ENCODE measurements around the gene TLR8.

Gene TLR8

DNA sequence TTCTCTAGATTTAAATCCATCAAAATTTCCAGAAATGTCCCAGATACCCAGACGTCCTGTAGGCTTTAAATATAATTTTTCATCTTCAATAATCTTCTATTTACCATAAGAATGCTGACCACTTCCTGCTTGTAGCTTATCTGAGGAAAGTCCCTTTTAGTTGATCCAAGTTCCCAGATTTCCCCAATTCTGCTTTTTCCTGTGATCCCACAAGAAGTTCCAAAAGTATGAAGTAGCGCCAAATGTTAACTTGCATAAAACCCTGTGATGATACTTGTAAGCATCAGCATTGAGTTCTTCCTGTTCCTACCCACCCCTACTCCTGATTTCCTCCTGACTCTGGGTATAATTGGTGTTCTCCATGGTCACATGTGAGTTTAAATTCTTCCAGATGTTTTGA is 10.6 kb upstream of the TLR8 start:
- H3K4me1 ChIP-seq (ENCODE audit: control insufficient read depth, insufficient read depth, low read length) = no peaks in the 10 kb centered on the region
- H3K9me3 ChIP-seq (ENCODE audit: control insufficient read depth, low read length) = no peaks in the 10 kb centered on the region
- no peak overlapping the region for H3K27ac ChIP-seq (ENCODE audit: insufficient read depth, low read depth, low read length, poor library complexity, severe bottlenecking)
- no peaks in the 10 kb centered on the region for H3K36me3 ChIP-seq (ENCODE audit: control insufficient read depth, insufficient read depth, low read length)
- no peaks in the 10 kb centered on the region for H3K27me3 ChIP-seq (ENCODE audit: control insufficient read depth, insufficient read depth, low read length, poor library complexity, severe bottlenecking)
- WGBS, 2 experiments = 82 to 84% methylated on average over 2 of the region's 2 CpGs
- no peak overlapping the region for H3K4me3 ChIP-seq (ENCODE audit: insufficient read depth, low read depth, low read length)

DNA sequence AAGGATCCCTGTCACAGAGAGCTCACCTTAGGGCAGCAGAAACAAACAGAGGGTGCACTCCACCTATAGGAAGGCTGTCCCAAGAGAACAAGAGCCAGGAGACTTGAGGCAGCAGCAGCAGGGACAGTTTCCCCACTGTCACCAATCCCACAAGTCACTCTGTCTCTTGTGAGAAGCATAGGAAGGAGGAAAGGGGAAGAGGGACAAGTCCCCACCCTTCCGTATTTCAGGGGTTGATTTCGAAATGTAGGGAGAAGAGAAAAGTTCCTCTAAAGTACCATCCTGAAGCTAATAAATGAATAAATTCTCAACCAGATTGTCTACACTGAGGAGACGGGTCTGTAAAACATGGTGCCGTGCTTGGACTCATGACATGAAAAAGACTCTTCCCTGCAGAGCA is 9.5 kb upstream of the TLR8 start:
- Histone ChIP-seq H3K4me1 (ENCODE audit: control insufficient read depth, insufficient read depth, low read length) (no peaks in the 10 kb centered on the region), H3K4me3 (ENCODE audit: insufficient read depth, low read depth, low read length) (no peak overlapping the region), H3K9me3 (ENCODE audit: control insufficient read depth, low read length) (no peaks in the 10 kb centered on the region), H3K27ac (ENCODE audit: insufficient read depth, low read depth, low read length, poor library complexity, severe bottlenecking) (no peak overlapping the region), H3K27me3 (ENCODE audit: control insufficient read depth, insufficient read depth, low read length, poor library complexity, severe bottlenecking) (no peaks in the 10 kb centered on the region), H3K36me3 (ENCODE audit: control insufficient read depth, insufficient read depth, low read length) (no peaks in the 10 kb centered on the region)
- 90 to 94% methylated on average over 2 to 3 of the region's 4 CpGs for WGBS, 2 experiments

DNA sequence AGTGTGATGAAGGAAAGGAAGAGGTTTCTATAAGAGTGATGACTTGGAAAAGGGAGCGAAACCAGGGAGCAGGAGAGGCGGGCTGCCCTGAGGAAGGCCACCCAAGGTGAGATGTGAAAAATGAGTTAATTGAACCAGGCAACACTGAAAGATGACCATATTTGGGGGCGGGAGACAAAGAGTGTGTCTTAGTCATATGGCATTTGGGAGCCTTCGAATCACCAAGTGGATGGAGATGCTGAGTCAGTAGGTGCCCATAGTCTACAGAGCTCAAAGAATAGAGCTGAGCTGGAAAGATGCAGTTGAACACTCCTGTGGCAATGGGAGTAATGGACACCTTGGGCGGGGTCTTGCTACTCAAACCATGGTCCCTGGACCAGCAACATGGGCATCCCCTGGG is 8.3 kb upstream of the TLR8 start:
- Histone ChIP-seq H3K36me3 (ENCODE audit: control insufficient read depth, insufficient read depth, low read length) (no peaks in the 10 kb centered on the region), H3K9me3 (ENCODE audit: control insufficient read depth, low read length) (no peaks in the 10 kb centered on the region), H3K4me1 (ENCODE audit: control insufficient read depth, insufficient read depth, low read length) (no peaks in the 10 kb centered on the region), H3K4me3 (ENCODE audit: insufficient read depth, low read depth, low read length) (no peak overlapping the region), H3K27ac (ENCODE audit: insufficient read depth, low read depth, low read length, poor library complexity, severe bottlenecking) (no peak overlapping the region), H3K27me3 (ENCODE audit: control insufficient read depth, insufficient read depth, low read length, poor library complexity, severe bottlenecking) (no peaks in the 10 kb centered on the region)
- 95 to 97% methylated on average over 5 of the region's 5 CpGs for WGBS, 2 experiments

DNA sequence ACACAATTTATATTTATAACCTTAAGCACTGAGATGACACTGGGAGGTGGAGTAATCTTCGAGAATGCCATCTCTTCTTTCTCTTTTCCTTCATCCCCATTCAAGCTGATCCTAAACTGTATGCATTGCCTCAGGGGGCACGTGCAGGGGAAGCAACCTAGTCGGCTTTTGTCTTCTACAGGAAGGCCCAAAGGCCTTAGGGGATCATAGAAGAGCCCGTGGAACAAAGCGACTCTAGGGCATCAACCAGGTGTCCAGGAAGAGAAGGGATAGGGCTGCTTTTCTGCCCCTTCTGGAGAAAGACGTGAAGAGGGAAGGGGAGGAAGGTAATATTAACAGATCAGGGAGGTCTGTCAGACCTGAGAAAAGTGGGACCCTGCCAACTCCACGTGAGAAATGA is 6.9 kb upstream of the TLR8 start:
- H3K27me3 ChIP-seq (ENCODE audit: control insufficient read depth, insufficient read depth, low read length, poor library complexity, severe bottlenecking) = no peaks in the 10 kb centered on the region
- H3K4me3 ChIP-seq (ENCODE audit: insufficient read depth, low read depth, low read length) = no peak overlapping the region
- no peaks in the 10 kb centered on the region for H3K36me3 ChIP-seq (ENCODE audit: control insufficient read depth, insufficient read depth, low read length)
- H3K27ac ChIP-seq (ENCODE audit: insufficient read depth, low read depth, low read length, poor library complexity, severe bottlenecking) = no peak overlapping the region
- 59 to 64% methylated on average over 7 of the region's 7 CpGs for WGBS, 2 experiments
- H3K4me1 ChIP-seq (ENCODE audit: control insufficient read depth, insufficient read depth, low read length) = no peaks in the 10 kb centered on the region
- H3K9me3 ChIP-seq (ENCODE audit: control insufficient read depth, low read length) = no peaks in the 10 kb centered on the region

DNA sequence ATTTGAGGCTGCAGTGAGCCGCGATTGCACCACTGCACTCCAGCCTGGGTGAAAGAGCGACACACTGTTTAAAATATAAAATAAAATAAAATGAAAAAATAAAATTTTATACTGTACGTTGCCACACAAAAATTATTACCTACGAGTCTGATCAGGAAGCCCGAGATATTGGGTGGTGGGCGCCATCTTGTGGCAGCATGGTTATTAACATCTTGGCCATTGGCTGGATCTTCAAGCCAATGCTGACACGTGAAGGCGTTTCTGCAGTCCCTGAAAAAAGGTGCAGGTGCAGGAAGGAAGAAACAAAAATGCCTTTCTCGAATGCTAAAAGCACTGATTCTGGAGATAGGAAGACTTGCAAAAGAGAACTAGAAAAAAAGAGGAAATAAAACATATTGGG is 4.9 kb upstream of the TLR8 start:
- H3K9me3 ChIP-seq (ENCODE audit: control insufficient read depth, low read length) = no peaks in the 10 kb centered on the region
- no peaks in the 10 kb centered on the region for H3K36me3 ChIP-seq (ENCODE audit: control insufficient read depth, insufficient read depth, low read length)
- H3K4me3 ChIP-seq (ENCODE audit: insufficient read depth, low read depth, low read length) = no peak overlapping the region
- H3K4me1 ChIP-seq (ENCODE audit: control insufficient read depth, insufficient read depth, low read length) = no peaks in the 10 kb centered on the region
- 29 to 33% methylated on average over 7 to 8 of the region's 10 CpGs for WGBS, 2 experiments
- no peak overlapping the region for H3K27ac ChIP-seq (ENCODE audit: insufficient read depth, low read depth, low read length, poor library complexity, severe bottlenecking)
- H3K27me3 ChIP-seq (ENCODE audit: control insufficient read depth, insufficient read depth, low read length, poor library complexity, severe bottlenecking) = no peaks in the 10 kb centered on the region

DNA sequence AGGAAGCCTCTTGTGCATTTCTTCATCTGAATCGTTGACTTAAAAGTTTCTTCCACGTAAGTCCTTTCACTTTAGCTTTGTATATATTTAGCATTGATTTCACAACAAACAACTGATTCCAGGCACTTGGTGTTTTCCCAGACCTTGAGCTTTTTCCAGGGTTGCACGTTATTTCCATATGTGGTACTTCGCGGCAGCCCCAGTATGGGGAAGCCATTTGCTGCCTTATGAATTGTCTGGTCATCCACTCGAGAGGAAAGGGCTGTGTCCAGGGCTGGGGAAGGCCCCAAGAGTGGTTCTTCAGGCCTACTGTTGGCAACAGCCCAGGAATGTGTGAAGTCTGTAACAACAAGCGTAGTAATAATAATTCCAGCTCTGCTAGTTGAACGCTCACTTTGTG is 2.8 kb upstream of the TLR8 start:
- no peaks in the 10 kb centered on the region for H3K4me1 ChIP-seq (ENCODE audit: control insufficient read depth, insufficient read depth, low read length)
- H3K27ac ChIP-seq (ENCODE audit: insufficient read depth, low read depth, low read length, poor library complexity, severe bottlenecking) = no peak overlapping the region
- no peaks in the 10 kb centered on the region for H3K27me3 ChIP-seq (ENCODE audit: control insufficient read depth, insufficient read depth, low read length, poor library complexity, severe bottlenecking)
- no peaks in the 10 kb centered on the region for H3K36me3 ChIP-seq (ENCODE audit: control insufficient read depth, insufficient read depth, low read length)
- 90 to 97% methylated on average over 8 of the region's 8 CpGs for WGBS, 2 experiments
- H3K9me3 ChIP-seq (ENCODE audit: control insufficient read depth, low read length) = no peaks in the 10 kb centered on the region
- no peak overlapping the region for H3K4me3 ChIP-seq (ENCODE audit: insufficient read depth, low read depth, low read length)

DNA sequence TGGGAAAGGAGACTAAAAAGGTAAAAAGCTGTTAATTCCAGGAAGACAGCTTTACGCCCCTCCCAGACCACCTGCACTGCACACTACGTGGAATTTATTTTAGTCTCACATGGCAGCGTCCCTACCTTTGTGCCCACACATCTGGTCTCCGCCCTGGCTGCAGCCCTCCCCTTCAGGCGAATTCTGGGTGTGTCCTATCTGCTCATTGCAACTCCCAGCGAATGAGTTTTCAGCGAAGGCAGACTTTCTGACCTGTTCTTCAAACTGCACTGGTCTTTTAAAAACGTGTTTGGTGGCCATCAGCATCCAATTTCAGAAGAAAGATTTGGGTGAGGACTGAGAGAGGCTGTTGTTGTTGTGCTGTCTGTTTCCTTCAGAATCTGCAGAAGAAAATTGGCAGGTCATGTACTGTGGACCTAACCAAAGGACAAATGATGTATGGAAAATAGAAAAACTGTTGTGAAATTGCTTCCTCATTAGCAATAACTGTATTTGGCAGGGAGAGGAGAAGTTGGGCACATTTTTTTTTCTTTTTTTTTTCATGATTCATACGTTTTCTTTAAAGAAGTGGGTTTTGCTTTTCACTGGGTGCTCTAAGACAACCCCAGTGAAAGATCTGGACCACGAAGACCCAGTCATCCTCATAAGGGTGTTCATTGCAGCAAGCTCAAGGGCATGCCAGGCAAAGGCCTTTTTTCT is 4.2 kb downstream of the TLR8 start:
- no peaks in the 10 kb centered on the region for H3K27me3 ChIP-seq (ENCODE audit: control insufficient read depth, insufficient read depth, low read length, poor library complexity, severe bottlenecking)
- H3K9me3 ChIP-seq (ENCODE audit: control insufficient read depth, low read length) = no peaks in the 10 kb centered on the region
- H3K27ac ChIP-seq (ENCODE audit: insufficient read depth, low read depth, low read length, poor library complexity, severe bottlenecking) = no peak overlapping the region
- H3K4me3 ChIP-seq (ENCODE audit: insufficient read depth, low read depth, low read length) = no peak overlapping the region
- no peaks in the 10 kb centered on the region for H3K36me3 ChIP-seq (ENCODE audit: control insufficient read depth, insufficient read depth, low read length)
- no peaks in the 10 kb centered on the region for H3K4me1 ChIP-seq (ENCODE audit: control insufficient read depth, insufficient read depth, low read length)
- WGBS, 2 experiments = 83 to 86% methylated on average over 10 of the region's 10 CpGs

DNA sequence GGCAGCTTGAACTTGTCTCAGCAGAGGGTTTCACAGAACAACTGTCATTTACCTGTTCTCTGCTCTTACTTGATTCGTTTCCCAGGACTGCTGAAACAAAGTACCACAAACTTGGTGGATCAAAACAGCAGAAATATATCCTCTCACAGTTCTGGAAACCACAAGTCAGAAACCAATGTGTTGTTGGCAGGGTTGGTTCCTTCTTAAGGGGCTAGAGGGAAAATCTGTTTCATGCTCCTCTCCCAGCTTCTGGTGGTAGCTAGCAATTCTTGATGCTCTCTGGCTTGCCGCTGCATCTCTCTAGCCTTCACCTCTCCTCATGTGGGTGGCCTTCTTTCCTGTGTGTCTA is 4.7 kb downstream of the TLR8 start:
- Histone ChIP-seq H3K4me1 (ENCODE audit: control insufficient read depth, insufficient read depth, low read length) (no peaks in the 10 kb centered on the region), H3K27me3 (ENCODE audit: control insufficient read depth, insufficient read depth, low read length, poor library complexity, severe bottlenecking) (no peaks in the 10 kb centered on the region), H3K27ac (ENCODE audit: insufficient read depth, low read depth, low read length, poor library complexity, severe bottlenecking) (no peak overlapping the region), H3K9me3 (ENCODE audit: control insufficient read depth, low read length) (no peaks in the 10 kb centered on the region), H3K36me3 (ENCODE audit: control insufficient read depth, insufficient read depth, low read length) (no peaks in the 10 kb centered on the region), H3K4me3 (ENCODE audit: insufficient read depth, low read depth, low read length) (no peak overlapping the region)
- WGBS, 2 experiments = 91 to 100% methylated on average over 2 of the region's 2 CpGs

DNA sequence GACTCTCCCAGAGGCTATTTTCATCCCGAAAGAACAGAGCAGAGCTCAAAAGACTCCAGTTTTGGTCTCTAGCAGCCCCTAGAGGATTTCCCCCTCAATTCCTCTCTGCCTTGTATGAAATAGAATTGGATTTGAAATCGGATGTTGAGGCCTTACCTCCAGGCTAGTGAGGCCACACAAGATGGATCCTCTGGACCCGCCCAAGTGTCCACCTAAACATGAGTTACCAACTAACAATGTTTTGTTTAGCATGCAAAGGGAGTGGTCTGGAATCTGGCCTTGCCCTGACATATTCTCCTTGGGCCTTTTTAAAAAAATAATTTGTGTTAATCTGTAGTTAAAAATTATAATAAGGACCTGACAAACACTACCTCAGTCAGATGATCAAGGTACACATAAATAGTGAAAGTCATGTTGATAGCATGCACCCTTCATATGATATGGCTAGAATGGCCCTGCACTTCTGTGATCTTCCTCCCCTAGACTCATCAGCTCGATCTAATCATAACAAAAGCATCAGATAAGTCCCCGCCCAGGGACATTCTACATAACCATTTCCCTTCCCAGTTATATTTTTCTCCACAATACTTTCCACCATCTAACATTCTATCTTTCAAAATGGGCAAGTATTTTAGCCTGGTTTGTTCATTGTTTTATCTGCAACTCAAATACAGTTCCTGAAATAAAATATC is 6.5 kb downstream of the TLR8 start:
- Histone ChIP-seq H3K27ac (ENCODE audit: insufficient read depth, low read depth, low read length, poor library complexity, severe bottlenecking) (no peak overlapping the region), H3K27me3 (ENCODE audit: control insufficient read depth, insufficient read depth, low read length, poor library complexity, severe bottlenecking) (no peaks in the 10 kb centered on the region), H3K36me3 (ENCODE audit: control insufficient read depth, insufficient read depth, low read length) (no peaks in the 10 kb centered on the region), H3K4me1 (ENCODE audit: control insufficient read depth, insufficient read depth, low read length) (no peaks in the 10 kb centered on the region), H3K9me3 (ENCODE audit: control insufficient read depth, low read length) (no peaks in the 10 kb centered on the region), H3K4me3 (ENCODE audit: insufficient read depth, low read depth, low read length) (no peak overlapping the region)
- WGBS, 2 experiments = 84 to 95% methylated on average over 2 to 5 of the region's 5 CpGs

DNA sequence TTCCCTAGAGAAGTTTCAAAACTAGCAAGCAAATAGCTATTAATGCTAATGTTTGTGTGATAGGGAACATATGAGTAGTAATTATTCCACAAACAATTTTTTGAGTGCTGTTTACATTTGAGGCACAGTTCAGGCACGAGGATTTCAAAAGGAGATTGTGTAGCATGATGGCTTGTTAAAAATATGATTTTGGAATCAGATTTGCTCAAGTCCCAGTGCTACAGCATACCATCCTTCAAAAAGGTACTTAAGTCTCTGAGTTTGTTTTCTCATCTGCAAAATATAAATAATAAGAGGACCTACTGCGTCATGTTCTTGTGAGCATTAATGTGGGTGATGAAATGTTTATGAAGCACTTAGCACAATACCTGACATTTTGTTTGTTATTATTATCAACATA is 11.3 kb downstream of the TLR8 start:
- Histone ChIP-seq H3K4me1 (ENCODE audit: control insufficient read depth, insufficient read depth, low read length) (no peaks in the 10 kb centered on the region), H3K27me3 (ENCODE audit: control insufficient read depth, insufficient read depth, low read length, poor library complexity, severe bottlenecking) (no peaks in the 10 kb centered on the region), H3K4me3 (ENCODE audit: insufficient read depth, low read depth, low read length) (no peak overlapping the region), H3K36me3 (ENCODE audit: control insufficient read depth, insufficient read depth, low read length) (no peaks in the 10 kb centered on the region), H3K27ac (ENCODE audit: insufficient read depth, low read depth, low read length, poor library complexity, severe bottlenecking) (no peak overlapping the region), H3K9me3 (ENCODE audit: control insufficient read depth, low read length) (no peaks in the 10 kb centered on the region)
- WGBS, 2 experiments = 90% methylated on average over 1 of the region's 2 CpGs; no CpG with 5 or more reads in 1 of the 2 experiments

All from ectodermal cell (in vitro differentiated cells).